C4-2B (cell line): ENCODE results near the gene ZNF581.
A peak's percentile ranks its signal among the peaks of the same experiment; 100 is the strongest.

Experiments used
- H3K27ac ChIP-seq: fragments of 450-650 bp; 2 replicates; pipeline ENCODE4 v1.5.1; 2017
- ZFX ChIP-seq: fragments of 450-650 bp; IDR thresholded peaks from 2 replicates; pipeline ENCODE4 v1.6.1; 2017
- TF ChIP-seq, protein P1 (sequence below): fragments of 450-650 bp; conservative IDR thresholded peaks from 2 replicates; pipeline ENCODE4 v1.5.1; 2017; ENCODE audit warnings: mild to moderate bottlenecking

ZNF581 gene

GRCh38 chr19:55635334-55635717 lies 8.1 kb upstream of the ZNF581 start:
- peak overlapping the region; percentile 90 for H3K27ac ChIP-seq
- TF ChIP-seq, protein P1, sequence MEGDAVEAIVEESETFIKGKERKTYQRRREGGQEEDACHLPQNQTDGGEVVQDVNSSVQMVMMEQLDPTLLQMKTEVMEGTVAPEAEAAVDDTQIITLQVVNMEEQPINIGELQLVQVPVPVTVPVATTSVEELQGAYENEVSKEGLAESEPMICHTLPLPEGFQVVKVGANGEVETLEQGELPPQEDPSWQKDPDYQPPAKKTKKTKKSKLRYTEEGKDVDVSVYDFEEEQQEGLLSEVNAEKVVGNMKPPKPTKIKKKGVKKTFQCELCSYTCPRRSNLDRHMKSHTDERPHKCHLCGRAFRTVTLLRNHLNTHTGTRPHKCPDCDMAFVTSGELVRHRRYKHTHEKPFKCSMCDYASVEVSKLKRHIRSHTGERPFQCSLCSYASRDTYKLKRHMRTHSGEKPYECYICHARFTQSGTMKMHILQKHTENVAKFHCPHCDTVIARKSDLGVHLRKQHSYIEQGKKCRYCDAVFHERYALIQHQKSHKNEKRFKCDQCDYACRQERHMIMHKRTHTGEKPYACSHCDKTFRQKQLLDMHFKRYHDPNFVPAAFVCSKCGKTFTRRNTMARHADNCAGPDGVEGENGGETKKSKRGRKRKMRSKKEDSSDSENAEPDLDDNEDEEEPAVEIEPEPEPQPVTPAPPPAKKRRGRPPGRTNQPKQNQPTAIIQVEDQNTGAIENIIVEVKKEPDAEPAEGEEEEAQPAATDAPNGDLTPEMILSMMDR = no peak
- TF ChIP-seq ZFX = no peak

DNA sequence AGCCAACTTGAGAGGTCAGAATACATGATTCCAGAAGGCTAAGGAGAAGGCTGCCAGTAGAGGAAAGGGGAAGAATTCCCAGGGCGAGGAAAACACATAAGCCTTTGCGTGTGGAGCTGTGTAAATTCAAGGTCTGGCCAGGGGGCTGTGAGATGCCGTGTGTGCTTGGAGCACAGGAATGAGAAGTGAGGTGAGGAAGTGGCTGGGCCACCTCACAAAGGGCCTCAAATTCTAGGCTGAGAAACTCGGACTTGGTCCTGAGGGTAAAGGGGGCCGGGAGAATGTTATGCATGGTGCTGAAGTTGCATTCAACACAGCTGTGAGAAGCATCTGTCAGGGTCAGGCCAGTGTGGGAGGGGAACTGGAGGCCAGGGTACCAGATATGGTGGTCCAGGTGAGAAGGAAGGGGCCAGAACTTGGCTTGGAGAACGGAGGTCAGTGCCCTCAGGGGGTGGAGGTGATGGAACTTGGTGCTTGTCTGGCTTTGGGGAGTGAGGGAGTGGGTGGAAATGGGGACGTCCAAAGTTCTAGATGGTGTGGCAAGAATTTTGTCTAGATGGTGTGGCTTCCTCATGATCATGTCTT lies 7.5 kb upstream of the ZNF581 start:
- TF ChIP-seq ZFX = no peak
- TF ChIP-seq, protein P1 = no peak
- peak overlapping the region; percentile 90 for H3K27ac ChIP-seq

- TF ChIP-seq, protein P1 = no peak
- TF ChIP-seq ZFX = no peak
- no peak overlapping the region for H3K27ac ChIP-seq
These were observed 6.7 kb upstream of the ZNF581 start for GRCh38 chr19:55636723-55637122.

GRCh38 chr19:55637534-55637933 lies 5.9 kb upstream of the ZNF581 start:
- TF ChIP-seq, protein P1 = no peak
- no peak for TF ChIP-seq ZFX
- no peak overlapping the region for H3K27ac ChIP-seq

- H3K27ac ChIP-seq = peak overlapping the region; percentile 93
- TF ChIP-seq ZFX = no peak
- TF ChIP-seq, protein P1 = peak; percentile 39
These were observed 4.5 kb upstream of the ZNF581 start for GRCh38 chr19:55638864-55639359.

DNA sequence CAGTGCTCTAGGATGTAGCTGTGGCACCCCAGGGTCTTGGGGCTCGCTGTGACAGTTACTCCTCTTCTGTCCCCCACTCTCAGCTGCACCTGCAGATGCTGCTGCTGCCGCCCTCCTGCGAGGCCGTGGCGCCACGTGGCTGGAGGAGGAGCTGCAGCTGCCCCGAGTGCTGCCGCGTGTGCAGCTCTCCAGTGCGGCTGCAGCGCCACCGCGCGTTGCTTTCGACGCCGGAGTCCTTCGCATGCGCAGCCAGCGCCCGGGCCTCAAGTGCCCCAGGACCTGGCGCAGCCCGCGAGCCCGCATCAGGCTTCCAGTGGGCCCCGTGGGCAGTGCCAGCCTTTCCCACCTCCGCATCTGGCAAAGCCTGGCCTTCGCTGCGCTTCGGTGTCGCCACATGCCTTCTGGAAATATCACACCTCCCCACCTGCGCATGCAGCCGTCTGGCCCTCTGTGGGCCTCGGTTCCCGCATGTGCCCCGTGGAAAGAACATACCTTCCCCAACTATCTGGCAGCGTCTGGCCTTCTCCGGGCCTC lies 3.3 kb upstream of the ZNF581 start:
- TF ChIP-seq ZFX = peak; percentile 86; the same call in 1 of the 2 replicates
- TF ChIP-seq, protein P1 = peak; percentile 93
- peak overlapping the region; percentile 93 for H3K27ac ChIP-seq

DNA sequence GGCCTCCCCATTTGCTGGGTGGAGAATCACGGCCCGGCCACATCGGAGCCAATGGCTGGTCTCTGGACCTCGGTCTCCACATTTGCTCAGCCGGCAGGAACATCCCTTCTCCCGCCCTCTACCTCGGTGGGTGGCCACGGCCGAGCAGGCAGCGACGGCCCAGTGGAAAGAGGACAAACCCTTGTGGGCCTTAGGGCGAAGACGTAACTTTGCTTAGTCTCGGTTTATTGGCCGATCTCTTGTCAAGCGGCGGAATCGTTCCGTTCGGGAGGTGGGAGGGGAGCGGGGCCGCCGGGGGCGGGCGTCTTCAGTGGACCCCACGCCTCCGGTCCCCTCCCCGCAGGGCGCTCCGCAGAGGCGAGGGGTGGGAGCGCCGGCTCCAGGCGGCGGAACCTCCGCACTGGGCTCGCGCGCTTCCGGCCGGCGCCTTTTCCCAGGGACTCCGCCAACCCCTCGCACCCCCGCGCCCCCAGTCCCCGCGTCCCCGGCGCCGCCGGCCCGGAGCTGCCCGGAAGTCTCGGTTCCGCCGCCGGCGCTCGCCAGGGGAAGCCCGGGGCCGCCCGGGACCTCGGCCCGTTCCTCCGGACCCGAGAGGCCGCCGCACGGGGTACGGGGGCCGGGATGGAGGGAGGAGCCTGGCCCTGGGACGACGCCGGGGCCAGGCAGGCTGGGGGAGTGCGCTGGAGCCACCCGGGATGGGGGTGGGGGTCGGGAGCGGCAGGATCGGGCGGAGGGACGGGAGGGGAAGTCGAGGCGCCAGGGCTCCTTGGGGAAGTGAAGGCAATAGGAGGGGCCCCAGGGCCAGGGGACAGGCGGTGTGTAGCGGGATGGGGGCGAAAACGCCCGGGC lies 2.6 kb upstream of the ZNF581 start, which contains the start of gene ZNF580:
TSS of gene ZNF580 (plus strand) at position 426 of the 849 bp plus-strand sequence. CDS start 1,507 bp downstream, outside the sequence.
- TF ChIP-seq, protein P1 = no peak
- TF ChIP-seq ZFX = peak; percentile 74
- H3K27ac ChIP-seq = peak within 1 kb of the TSS; percentile 93
